ENCODE measurements around the gene KAT2B. TPM values are rescaled to one million over a fixed set of nuclear protein-coding genes. Genes with fewer than 3 reads are reported as not detected.

The KAT2B gene
- total and polyA plus RNA-seq, 4 donors: 7.5 to 58.5 (median 16.3) TPM

GRCh38 chr3:20125289-20125688, 85.0 kb downstream of the KAT2B start:
- no peak for TF ChIP-seq YY1 (IDR thresholded peaks at IDR 0.05)
- no peak for TF ChIP-seq RXRA (IDR thresholded peaks at IDR 0.05)
- TF ChIP-seq EGR1 (IDR thresholded peaks at IDR 0.05; ENCODE audit: low read depth in 2 of 2): no peak
- TF ChIP-seq REST (IDR thresholded peaks at IDR 0.05): no peak
- no peak overlapping the region for H3K27ac ChIP-seq (ENCODE audit: low read depth in 1 of 2, low read length in 2 of 2)
- H3K36me3 ChIP-seq (ENCODE audit: control insufficient read depth in 4 of 4, insufficient read depth in 3 of 4, low read depth in 1 of 4, low read length in 3 of 4): peaks cover 3 to 34% (median 26%) of the 10 kb centered on the region in 4 donors
- H3K27me3 ChIP-seq (ENCODE audit: control insufficient read depth in 4 of 4, insufficient read depth in 4 of 4, low read length in 3 of 4): no peaks in the 10 kb centered on the region
- H3K9ac ChIP-seq (ENCODE audit: low read depth in 1 of 2, low read length in 2 of 2): no peak overlapping the region
- no peaks in the 10 kb centered on the region for H3K9me3 ChIP-seq (ENCODE audit: control insufficient read depth in 4 of 4, low read length in 3 of 4)
- 91% methylated on average over 4 of the region's 4 CpGs for WGBS
- no peak overlapping the region for H3K4me3 ChIP-seq (ENCODE audit: low read depth in 1 of 3, low read length in 3 of 3)
- H3K4me1 ChIP-seq (ENCODE audit: control insufficient read depth in 4 of 4, insufficient read depth in 4 of 4, low read length in 3 of 4): no peaks in the 10 kb centered on the region
- DNase-seq (ENCODE audit: low spot score): no peak

GRCh38 chr3:20125897-20126296, 85.7 kb downstream of the KAT2B start:
- H3K9ac ChIP-seq (ENCODE audit: low read depth in 1 of 2, low read length in 2 of 2): no peak overlapping the region
- H3K27me3 ChIP-seq (ENCODE audit: control insufficient read depth in 4 of 4, insufficient read depth in 4 of 4, low read length in 3 of 4): no peaks in the 10 kb centered on the region
- WGBS: 87% methylated on average over 10 of the region's 10 CpGs
- no peak overlapping the region for H3K4me3 ChIP-seq (ENCODE audit: low read depth in 1 of 3, low read length in 3 of 3)
- H3K4me1 ChIP-seq (ENCODE audit: control insufficient read depth in 4 of 4, insufficient read depth in 4 of 4, low read length in 3 of 4): no peaks in the 10 kb centered on the region
- H3K36me3 ChIP-seq (ENCODE audit: control insufficient read depth in 4 of 4, insufficient read depth in 3 of 4, low read depth in 1 of 4, low read length in 3 of 4): peaks cover 3 to 30% (median 23%) of the 10 kb centered on the region in 4 donors
- no peak for DNase-seq (ENCODE audit: low spot score)
- no peak for TF ChIP-seq CTCF (IDR thresholded peaks at IDR 0.05; ENCODE audit: low read depth, low read length, missing input control)
- TF ChIP-seq TAF1 (conservative IDR thresholded peaks at IDR 0.05): no peak
- no peak for TF ChIP-seq EGR1 (IDR thresholded peaks at IDR 0.05; ENCODE audit: low read depth in 2 of 2)
- no peak for TF ChIP-seq GABPA (IDR thresholded peaks at IDR 0.05 in 1 of 2, conservative IDR thresholded peaks at IDR 0.05 in 1 of 2)
- TF ChIP-seq REST (IDR thresholded peaks at IDR 0.05): no peak
- no peak for TF ChIP-seq RAD21 (IDR thresholded peaks at IDR 0.05)
- TF ChIP-seq FOXA2 (IDR thresholded peaks at IDR 0.05): no peak
- no peak for TF ChIP-seq YY1 (IDR thresholded peaks at IDR 0.05)
- TF ChIP-seq FOXA1 (IDR thresholded peaks at IDR 0.05): no peak
- TF ChIP-seq HNF4G (IDR thresholded peaks at IDR 0.05): no peak
- TF ChIP-seq JUND (IDR thresholded peaks at IDR 0.05): no peak
- no peak for TF ChIP-seq NR2F2 (IDR thresholded peaks at IDR 0.05)
- no peak for TF ChIP-seq HNF4A (conservative IDR thresholded peaks at IDR 0.05)
- no peak for TF ChIP-seq SP1 (IDR thresholded peaks at IDR 0.05)
- no peak for TF ChIP-seq ZBTB33 (IDR thresholded peaks at IDR 0.05)
- TF ChIP-seq MAX (IDR thresholded peaks at IDR 0.05): no peak
- TF ChIP-seq RXRA (IDR thresholded peaks at IDR 0.05): no peak
- H3K27ac ChIP-seq (ENCODE audit: low read depth in 1 of 2, low read length in 2 of 2): no peak overlapping the region
- H3K9me3 ChIP-seq (ENCODE audit: control insufficient read depth in 4 of 4, low read length in 3 of 4): no peaks in the 10 kb centered on the region
